Bronchial epithelial cell (primary cell): ENCODE data around the gene GLRA3. TPM values are rescaled to one million over a fixed set of nuclear protein-coding genes. Genes with fewer than 3 reads are reported as not detected.

Experiments used
- DNase-seq: peaks from one replicate; pipeline ENCODE4 v3.0.0-alpha.2; 2010; ENCODE audit warnings: low read depth
- FAIRE-seq: peaks from 2 replicates; lab custom pipeline; 2011; peaks lifted over from hg19 to GRCh38; lab: Jason Lieb, UNC
- H3K27me3 ChIP-seq: 2 replicates; pipeline ENCODE4 v1.5.1; 2011; ENCODE audit warnings: low read length; ENCODE audit not compliant: control insufficient read depth, insufficient read depth
- H3K36me3 ChIP-seq: 2 replicates; pipeline ENCODE4 v1.5.1; 2011; ENCODE audit warnings: low read length; ENCODE audit not compliant: control insufficient read depth, insufficient read depth
- H3K4me3 ChIP-seq: 2 replicates; pipeline ENCODE4 v1.5.1; 2011; ENCODE audit warnings: mild to moderate bottlenecking, low read depth, low read length, control low read depth
- CTCF ChIP-seq: IDR thresholded peaks from 2 replicates; pipeline ENCODE4 v1.5.1; 2011; ENCODE audit warnings: mild to moderate bottlenecking, moderate library complexity, low read length, control low read depth, inconsistent platforms; ENCODE audit not compliant: insufficient read depth, severe bottlenecking
- total RNA-seq: library from RNA; depleted of rRNA; stranded (reverse); fragments of >200 nt; gene quantifications from 2 replicates; pipeline ENCODE4 v1.2.1, GENCODE V29; 2014

Gene GLRA3
- total RNA-seq, 1 donor from 2014 or later: not detected

- no peaks in the 10 kb centered on the region for H3K36me3 ChIP-seq
- no peaks in the 10 kb centered on the region for H3K27me3 ChIP-seq
- FAIRE-seq (no peak), DNase-seq (peak; percentile 63)
- no peak overlapping the region for H3K4me3 ChIP-seq
- TF ChIP-seq CTCF: no peak
Measured at GRCh38 chr4:174592256-174592984, 236.6 kb downstream of the GLRA3 start.

- FAIRE-seq (no peak), DNase-seq (no peak)
- H3K36me3 ChIP-seq: no peaks in the 10 kb centered on the region
- no peaks in the 10 kb centered on the region for H3K27me3 ChIP-seq
- no peak overlapping the region for H3K4me3 ChIP-seq
- no peak for TF ChIP-seq CTCF
Measured at GRCh38 chr4:174591243-174592021, 237.6 kb downstream of the GLRA3 start.

DNA sequence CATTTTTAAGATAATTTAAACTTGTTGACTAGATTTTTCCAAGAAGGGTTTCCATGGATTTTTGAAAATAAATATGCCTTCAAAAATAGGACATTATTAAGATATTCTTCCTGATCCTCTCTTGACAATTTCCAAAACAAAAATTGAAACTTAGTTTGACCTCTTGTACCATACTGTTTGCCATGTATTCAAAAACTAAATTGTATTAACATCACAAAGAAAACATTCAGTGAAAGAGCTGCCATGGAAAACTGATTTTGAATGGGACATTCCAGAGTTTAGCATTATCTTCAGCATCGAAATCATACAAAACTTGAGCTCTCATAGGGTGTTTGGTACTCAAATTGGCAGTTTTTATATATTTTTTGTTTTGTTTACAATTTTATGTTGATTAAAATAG lies 238.7 kb downstream of the GLRA3 start:
- no peak for TF ChIP-seq CTCF
- Histone ChIP-seq H3K27me3 (no peaks in the 10 kb centered on the region), H3K4me3 (no peak overlapping the region), H3K36me3 (no peaks in the 10 kb centered on the region)
- FAIRE-seq (no peak), DNase-seq (no peak)

Other genes with a start within 250 kb of the GLRA3 start
- not detected in 2 replicates for gene ADAM29, start 89.1 kb upstream of the GLRA3 start, total RNA-seq